CD14-positive monocyte (primary cell): ENCODE results near the gene CDH22. TPM values are rescaled to one million over a fixed set of nuclear protein-coding genes. Genes with fewer than 3 reads are reported as not detected.

Experiments used
- DNase-seq, 3 donors: peaks; one replicate each; pipeline ENCODE4 v3.0.0-alpha.2; 2011 to 2022
- H2AFZ ChIP-seq: 2 replicates; pipeline ENCODE4 v1.6.0; 2012; ENCODE audit warnings: mild to moderate bottlenecking, low read depth, low read length, inconsistent platforms; ENCODE audit not compliant: insufficient read depth, poor library complexity, severe bottlenecking
- H3K27ac ChIP-seq, 2 donors: 1 replicate in 1 of 2; 2 replicates in 1 of 2; pipeline ENCODE4 v1.5.1; 2012 to 2013; ENCODE audit warnings: low read length in 2 of 2, control low read depth in 1 of 2, inconsistent platforms in 1 of 2, low read depth in 1 of 2, mild to moderate bottlenecking in 1 of 2
- H3K27me3 ChIP-seq, 2 donors: one replicate each; pipeline versions ENCODE4 v1.6.0 to v1.6.1; 2011 to 2013; ENCODE audit warnings: low read length in 2 of 2; ENCODE audit not compliant: control insufficient read depth in 2 of 2, insufficient read depth in 2 of 2
- H3K36me3 ChIP-seq, 2 donors: replicated peaks in 1 of 2; 1 replicate in 1 of 2; 2 replicates in 1 of 2; pipeline versions ENCODE4 v1.5.1 to v1.6.1; 2012 to 2013; ENCODE audit warnings: low read length in 2 of 2, control low read depth in 1 of 2, inconsistent platforms in 1 of 2, mild to moderate bottlenecking in 1 of 2; ENCODE audit not compliant: insufficient read depth in 2 of 2, control insufficient read depth in 1 of 2
- H3K4me1 ChIP-seq, 2 donors: 1 replicate in 1 of 2; 2 replicates in 1 of 2; pipeline versions ENCODE4 v1.5.1 to v1.6.1; 2012 to 2013; ENCODE audit warnings: low read length in 2 of 2, control low read depth in 1 of 2, inconsistent platforms in 1 of 2, mild to moderate bottlenecking in 1 of 2, moderate library complexity in 1 of 2; ENCODE audit not compliant: insufficient read depth in 2 of 2, control insufficient read depth in 1 of 2
- H3K4me2 ChIP-seq: replicated peaks from 2 replicates; pipeline ENCODE3; 2012; ENCODE audit warnings: low read length, moderate library complexity, mild to moderate bottlenecking; ENCODE audit not compliant: poor library complexity, severe bottlenecking; ENCODE audit errors: extremely low read depth
- H3K4me3 ChIP-seq, 3 experiments: fragments of 200-600 bp in 1 of 3; sonication (generic) in 1 of 3; replicated peaks in 1 of 3; 1 replicate in 2 of 3; 2 replicates in 1 of 3; pipeline ENCODE4 v1.5.1; 2011 to 2013; ENCODE audit warnings: low read length in 3 of 3, mild to moderate bottlenecking in 3 of 3, control low read depth in 2 of 3, low read depth in 2 of 3, inconsistent platforms in 1 of 3, moderate library complexity in 1 of 3
- H3K79me2 ChIP-seq: 2 replicates; pipeline ENCODE4 v1.6.0; 2012; ENCODE audit warnings: mild to moderate bottlenecking, control low read depth, inconsistent platforms, low read length, moderate library complexity; ENCODE audit not compliant: insufficient read depth
- H3K9ac ChIP-seq: 2 replicates; pipeline ENCODE4 v1.6.0; 2017; ENCODE audit warnings: low read length, mild to moderate bottlenecking; ENCODE audit not compliant: insufficient read depth, poor library complexity, severe bottlenecking
- H3K9me3 ChIP-seq, 2 donors: replicated peaks in 1 of 2; 1 replicate in 1 of 2; 2 replicates in 1 of 2; pipeline versions ENCODE4 v1.5.1 to v1.6.1; 2012 to 2013; ENCODE audit warnings: low read length in 2 of 2, control low read depth in 1 of 2; ENCODE audit not compliant: control insufficient read depth in 1 of 2, insufficient read depth in 1 of 2
- H4K20me1 ChIP-seq: 2 replicates; pipeline ENCODE4 v1.6.0; 2012; ENCODE audit warnings: mild to moderate bottlenecking, low read length, control low read depth, moderate library complexity; ENCODE audit not compliant: insufficient read depth
- H3K27ac Mint-ChIP-seq, 7 donors: one replicate each; pipeline ENCODE4 v1.8.0; 2020; ENCODE audit warnings: mild to moderate bottlenecking in 7 of 7, mixed read lengths in 7 of 7, moderate library complexity in 6 of 7, inconsistent platforms in 2 of 7
- H3K27me3 Mint-ChIP-seq, 3 donors: one replicate each; pipeline ENCODE4 v1.8.0; 2021 to 2022; ENCODE audit warnings: low read depth in 3 of 3, mild to moderate bottlenecking in 3 of 3, mixed read lengths in 3 of 3, moderate library complexity in 3 of 3, inconsistent platforms in 1 of 3
- H3K36me3 Mint-ChIP-seq, 2 donors: one replicate each; pipeline ENCODE4 v1.8.0; 2020; ENCODE audit warnings: mixed read lengths in 2 of 2, inconsistent platforms in 1 of 2, mild to moderate bottlenecking in 1 of 2
- H3K4me1 Mint-ChIP-seq: one replicate; pipeline ENCODE4 v1.8.0; 2020; ENCODE audit warnings: mild to moderate bottlenecking, mixed read lengths
- H3K4me3 Mint-ChIP-seq, 2 donors: one replicate each; pipeline ENCODE4 v1.8.0; 2020; ENCODE audit warnings: mild to moderate bottlenecking in 2 of 2, mixed read lengths in 2 of 2, moderate library complexity in 1 of 2
- H3K9me3 Mint-ChIP-seq, 7 donors: one replicate each; pipeline ENCODE4 v1.8.0; 2020 to 2022; ENCODE audit warnings: mixed read lengths in 7 of 7, mild to moderate bottlenecking in 6 of 7, moderate library complexity in 6 of 7, inconsistent platforms in 2 of 7
- CTCF ChIP-seq: fragments of 200-600 bp; IDR thresholded peaks from one replicate; pipeline ENCODE4 v1.8.0; 2022; ENCODE audit warnings: antibody characterized with exemption, mild to moderate bottlenecking
- WGBS: methylation state at CpG from one replicate; pipeline ENCODE4 v1.1.5; 2013; ENCODE audit warnings: missing lambda C conversion rate; ENCODE audit not compliant: insufficient coverage; 5-methylcytosine and 5-hydroxymethylcytosine counted together
- intact Hi-C, 2 donors: fragments of 100-400 bp; cut with micrococcal nuclease; formaldehyde crosslinking; loops; one replicate each; pipeline versions ENCODE4 v1.15.0 to v1.15.1; 2023
- polyA plus RNA-seq, 3 donors: library from polyadenylated mRNA; depleted of rRNA in 1 of 3; unstranded in 2 of 3; stranded (reverse) in 1 of 3; fragments of 300-500 nt in 2 of 3; fragments of >200 nt in 1 of 3; fragmentation: Illumina TruSeq in 2 of 3; gene quantifications; 1 replicate in 2 of 3; 2 replicates in 1 of 3; pipeline ENCODE4 v1.2.3, GENCODE V29; 2012 to 2021

CDH22 gene
- polyA plus RNA-seq, 3 donors, result not detected

GRCh38 chr20:46240881-46241280 is 67.4 kb downstream of the CDH22 start:
- Histone ChIP-seq H3K9me3 (no peaks in the 10 kb centered on the region), H3K4me2 (no peak overlapping the region), H3K79me2 (no peaks in the 10 kb centered on the region), H3K4me1 (no peaks in the 10 kb centered on the region), H3K36me3 (no peaks in the 10 kb centered on the region), H3K27me3 (peaks cover 11 to 24% of the 10 kb centered on the region in 2 donors), H4K20me1 (no peaks in the 10 kb centered on the region), H2AFZ (no peak overlapping the region), H3K4me3 (no peak overlapping the region), H3K27ac (no peak overlapping the region), H3K9ac (no peak overlapping the region)
- 100% methylated on average over 17 of the region's 22 CpGs for WGBS
- H3K27me3 Mint-ChIP-seq, result peaks cover 15 to 28% (median 22%) of the 10 kb centered on the region in 3 donors
- intact Hi-C loops, result no loop called here
- no peak overlapping the region for H3K4me3 Mint-ChIP-seq
- H3K36me3 Mint-ChIP-seq, result no peaks in the 10 kb centered on the region
- H3K4me1 Mint-ChIP-seq, result no peaks in the 10 kb centered on the region
- H3K27ac Mint-ChIP-seq, result no peak overlapping the region
- no peak for DNase-seq
- no peak for TF ChIP-seq CTCF
- H3K9me3 Mint-ChIP-seq, result no peaks in the 10 kb centered on the region

GRCh38 chr20:46240065-46240464 is 68.2 kb downstream of the CDH22 start:
- Mint-ChIP-seq H3K9me3 (no peaks in the 10 kb centered on the region), H3K4me3 (no peak overlapping the region), H3K27me3 (peaks cover 9 to 26% (median 13%) of the 10 kb centered on the region in 3 donors), H3K36me3 (no peaks in the 10 kb centered on the region), H3K4me1 (no peaks in the 10 kb centered on the region), H3K27ac (no peak overlapping the region)
- WGBS, result 4% methylated on average over 4 of the region's 4 CpGs
- peaks cover 6 to 16% of the 10 kb centered on the region in 2 donors for H3K27me3 ChIP-seq
- H3K4me1 ChIP-seq, result no peaks in the 10 kb centered on the region
- intact Hi-C loops, result no loop called here
- H3K36me3 ChIP-seq, result no peaks in the 10 kb centered on the region
- H4K20me1 ChIP-seq, result no peaks in the 10 kb centered on the region
- no peaks in the 10 kb centered on the region for H3K9me3 ChIP-seq
- H3K27ac ChIP-seq, result no peak overlapping the region
- H3K79me2 ChIP-seq, result no peaks in the 10 kb centered on the region
- H3K9ac ChIP-seq, result no peak overlapping the region
- no peak overlapping the region for H3K4me3 ChIP-seq
- no peak for TF ChIP-seq CTCF
- DNase-seq, result no peak
- H2AFZ ChIP-seq, result no peak overlapping the region
- no peak overlapping the region for H3K4me2 ChIP-seq
